ACHN (cell line): Measurements from ENCODE around the gene PSENEN.
"Not testable (repeated sequence)": the region's sequence is repeated elsewhere in the genome, so short reads cannot be mapped to it uniquely, and the experiment has no call there.

ENCODE experiments used
- DNase-seq: peaks from one replicate; pipeline ENCODE4 v3.0.0-alpha.2; 2015
- in situ Hi-C: cut with HindIII; loops from 2 replicates; pipeline ENCODE4 v1.10.0; 2017; ENCODE audit warnings: low sequenced_read_pairs, low pct_ligation_motif_present, low pct_unique_long_range_greater_than_20kb

Gene PSENEN

GRCh38 chr19:35759697-35760096 lies 14.2 kb downstream of the PSENEN start:
- in situ Hi-C loops, result no loop called here
- no peak for DNase-seq

GRCh38 chr19:35760711-35761349 lies 15.4 kb downstream of the PSENEN start:
- DNase-seq, result no peak
- in situ Hi-C loops, result no loop called here

- in situ Hi-C loops, result no loop called here
Observed at GRCh38 chr19:35764432-35765315, 19.2 kb downstream of the PSENEN start.

GRCh38 chr19:35766571-35767104 lies 21.2 kb downstream of the PSENEN start:
- in situ Hi-C loops, result no loop called here
- DNase-seq, result no peak

More at GRCh38 chr19:35764432-35765315, 19.2 kb downstream of the PSENEN start:
- DNase-seq, result no peak

GRCh38 chr19:35767288-35768081 lies 22.0 kb downstream of the PSENEN start:
- DNase-seq, result peak; percentile 27
- in situ Hi-C loops, result no loop called here

GRCh38 chr19:35768082-35768421 lies 22.6 kb downstream of the PSENEN start:
- DNase-seq, result no peak
- in situ Hi-C loops, result no loop called here

- DNase-seq, in situ Hi-C loops: not testable (repeated sequence)
Observed at GRCh38 chr19:35772362-35772761, 26.9 kb downstream of the PSENEN start.

- DNase-seq, result peak; percentile 79
- in situ Hi-C loops, result no loop called here
Observed at GRCh38 chr19:35773020-35773806, 27.8 kb downstream of the PSENEN start.

- in situ Hi-C loops, result no loop called here
- DNase-seq, result no peak
Observed at GRCh38 chr19:35774274-35775045, 29.0 kb downstream of the PSENEN start.

GRCh38 chr19:35775046-35775297 lies 29.5 kb downstream of the PSENEN start:
- DNase-seq, result no peak
- in situ Hi-C loops, result no loop called here

GRCh38 chr19:35775298-35776101 lies 30.0 kb downstream of the PSENEN start, which contains the start of gene ARHGAP33:
ARHGAP33 (plus strand) TSS chr19:35775564; CDS start chr19:35775659, 95 bp downstream.
- DNase-seq, result peak; percentile 97
- in situ Hi-C loops, result no loop called here

GRCh38 chr19:35776102-35776788 lies 30.8 kb downstream of the PSENEN start:
- no peak for DNase-seq

GRCh38 chr19:35777086-35777841 lies 31.8 kb downstream of the PSENEN start:
- DNase-seq, result no peak
- in situ Hi-C loops, result no loop called here

More at GRCh38 chr19:35776102-35776788, 30.8 kb downstream of the PSENEN start:
- in situ Hi-C loops, result no loop called here

GRCh38 chr19:35777961-35778360 lies 32.5 kb downstream of the PSENEN start:
- in situ Hi-C loops, result no loop called here
- DNase-seq, result no peak

- in situ Hi-C loops, result no loop called here
- DNase-seq, result no peak
Observed at GRCh38 chr19:35779033-35779432, 33.6 kb downstream of the PSENEN start.

GRCh38 chr19:35780058-35780457 lies 34.6 kb downstream of the PSENEN start:
- no peak for DNase-seq
- in situ Hi-C loops, result no loop called here
